Endothelial cell of umbilical vein (primary cell): Measurements from ENCODE around the gene PLD1.

ENCODE experiments used
- EZH2 ChIP-seq: IDR thresholded peaks from 2 replicates; pipeline ENCODE4 v1.6.1; 2012; ENCODE audit warnings: borderline replicate concordance, low read depth, mild to moderate bottlenecking, moderate library complexity, low read length, inconsistent platforms; ENCODE audit not compliant: severe bottlenecking
- FOS ChIP-seq: IDR thresholded peaks from 2 replicates; pipeline ENCODE4 v1.6.1; 2011; ENCODE audit warnings: mild to moderate bottlenecking, low read length, moderate library complexity, borderline replicate concordance; ENCODE audit not compliant: insufficient read depth
- JUN ChIP-seq: IDR thresholded peaks from 2 replicates; pipeline ENCODE4 v1.6.1; 2011; ENCODE audit warnings: borderline replicate concordance, low read depth; ENCODE audit not compliant: insufficient read length, insufficient read depth
- MYC ChIP-seq: IDR thresholded peaks from one replicate; pipeline ENCODE4 v1.6.1; 2011; ENCODE audit warnings: mild to moderate bottlenecking, low read depth, low read length
- POLR2A ChIP-seq: IDR thresholded peaks from 2 replicates; pipeline ENCODE4 v1.6.1; 2012; ENCODE audit warnings: low read depth, mild to moderate bottlenecking, control low read depth, low read length
- POLR2AphosphoS5 ChIP-seq: IDR thresholded peaks from 2 replicates; pipeline ENCODE4 v1.6.1; 2012; ENCODE audit warnings: low read depth, mild to moderate bottlenecking, control low read depth, low read length, moderate library complexity; ENCODE audit not compliant: insufficient read depth
- TF ChIP-seq, protein P1 (sequence below), 2 donors: IDR thresholded peaks; 1 replicate in 1 of 2; 2 replicates in 1 of 2; pipeline ENCODE4 v1.5.1; 2011; ENCODE audit warnings: low read length in 2 of 2, mild to moderate bottlenecking in 2 of 2, moderate library complexity in 2 of 2, control low read depth in 1 of 2, inconsistent platforms in 1 of 2, low read depth in 1 of 2; ENCODE audit not compliant: insufficient read depth in 1 of 2; ENCODE audit errors: extremely low read depth in 1 of 2
- TF ChIP-seq, protein P2 (sequence below): IDR thresholded peaks from 2 replicates; pipeline ENCODE4 v1.6.1; 2011; ENCODE audit not compliant: insufficient read depth, insufficient read length

DNA sequence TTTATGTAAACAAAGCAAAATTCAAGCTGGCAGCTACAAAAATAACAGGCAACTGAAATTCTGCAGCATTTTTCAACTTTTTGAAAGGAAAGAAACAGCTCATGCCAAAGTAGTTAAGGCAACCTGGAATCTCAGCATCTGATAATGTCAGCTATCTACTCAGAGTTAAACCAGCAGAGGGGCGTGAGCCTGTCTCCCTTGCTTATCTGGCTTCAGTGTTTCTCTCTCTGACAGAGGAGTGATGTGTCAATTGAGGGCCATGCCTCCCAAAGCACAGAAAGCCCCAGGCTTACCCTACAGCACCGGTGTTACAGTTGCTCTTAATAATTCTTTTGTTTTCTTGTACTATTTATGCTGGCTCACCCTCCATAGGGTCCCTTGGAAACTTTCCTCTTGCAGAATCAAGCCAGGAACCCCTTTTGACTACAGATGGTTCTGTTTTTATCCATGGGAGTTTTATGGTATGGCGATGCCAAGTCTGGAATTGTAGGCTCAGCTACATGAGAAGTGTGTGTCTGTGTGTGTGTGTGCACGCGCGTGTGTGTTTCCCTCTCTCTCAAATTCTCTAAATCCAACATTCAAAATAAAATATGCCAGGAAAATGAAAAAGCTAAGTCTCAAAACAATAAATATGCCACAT, 40.2 kb upstream of the PLD1 start:
- TF ChIP-seq EZH2 (no peak), POLR2AphosphoS5 (no peak), POLR2A (no peak), JUN (no peak), MYC (no peak), FOS (no peak)
- TF ChIP-seq, protein P1, sequence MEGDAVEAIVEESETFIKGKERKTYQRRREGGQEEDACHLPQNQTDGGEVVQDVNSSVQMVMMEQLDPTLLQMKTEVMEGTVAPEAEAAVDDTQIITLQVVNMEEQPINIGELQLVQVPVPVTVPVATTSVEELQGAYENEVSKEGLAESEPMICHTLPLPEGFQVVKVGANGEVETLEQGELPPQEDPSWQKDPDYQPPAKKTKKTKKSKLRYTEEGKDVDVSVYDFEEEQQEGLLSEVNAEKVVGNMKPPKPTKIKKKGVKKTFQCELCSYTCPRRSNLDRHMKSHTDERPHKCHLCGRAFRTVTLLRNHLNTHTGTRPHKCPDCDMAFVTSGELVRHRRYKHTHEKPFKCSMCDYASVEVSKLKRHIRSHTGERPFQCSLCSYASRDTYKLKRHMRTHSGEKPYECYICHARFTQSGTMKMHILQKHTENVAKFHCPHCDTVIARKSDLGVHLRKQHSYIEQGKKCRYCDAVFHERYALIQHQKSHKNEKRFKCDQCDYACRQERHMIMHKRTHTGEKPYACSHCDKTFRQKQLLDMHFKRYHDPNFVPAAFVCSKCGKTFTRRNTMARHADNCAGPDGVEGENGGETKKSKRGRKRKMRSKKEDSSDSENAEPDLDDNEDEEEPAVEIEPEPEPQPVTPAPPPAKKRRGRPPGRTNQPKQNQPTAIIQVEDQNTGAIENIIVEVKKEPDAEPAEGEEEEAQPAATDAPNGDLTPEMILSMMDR (IDR thresholded peaks at IDR 0.05; ENCODE audit: extremely low read depth in 1 of 2, insufficient read depth in 1 of 2, low read depth in 1 of 2, low read length in 2 of 2) = no peak
- TF ChIP-seq, protein P2, sequence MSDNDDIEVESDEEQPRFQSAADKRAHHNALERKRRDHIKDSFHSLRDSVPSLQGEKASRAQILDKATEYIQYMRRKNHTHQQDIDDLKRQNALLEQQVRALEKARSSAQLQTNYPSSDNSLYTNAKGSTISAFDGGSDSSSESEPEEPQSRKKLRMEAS = no peak
